ENCODE results near the gene TMEM117. TPM values are rescaled to one million over a fixed set of nuclear protein-coding genes. Genes with fewer than 3 reads are reported as not detected.

TMEM117 gene
- total RNA-seq, 1 donor, result 22.4 TPM

DNA sequence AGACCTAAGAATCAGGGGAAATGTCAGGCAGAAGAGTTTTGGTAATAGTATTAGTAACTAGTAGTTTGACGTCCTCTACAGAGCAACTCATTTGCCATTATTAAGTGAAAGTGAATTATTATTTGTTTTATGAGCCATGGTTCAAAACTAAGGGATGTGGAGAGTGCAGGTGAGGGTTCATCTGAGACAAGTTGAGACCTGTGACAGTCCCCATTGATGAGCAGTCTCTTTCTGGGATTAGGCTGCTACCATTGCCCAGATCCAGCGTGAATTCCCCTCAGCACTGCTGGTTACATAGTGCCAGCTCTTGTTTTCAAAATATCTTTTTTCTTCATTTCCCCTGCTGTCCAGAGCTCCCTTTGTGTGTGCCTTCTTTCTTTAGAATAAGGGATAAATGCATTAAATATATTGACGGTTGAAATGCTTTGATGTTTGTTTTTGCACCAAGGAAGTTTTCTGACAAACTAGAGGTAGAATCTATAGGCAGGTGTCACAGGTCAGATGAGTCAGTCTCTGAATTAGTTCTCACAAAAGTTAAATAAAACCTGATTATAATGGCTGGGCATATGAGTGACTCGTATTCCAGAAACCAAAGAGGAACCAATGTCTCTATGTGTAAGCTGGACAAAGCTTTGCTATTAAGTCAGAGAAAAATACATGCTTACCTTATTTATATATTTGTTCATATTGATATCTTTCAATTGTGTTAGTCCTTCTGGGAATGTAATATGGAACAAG is 381.4 kb downstream of the TMEM117 start:
- no peak overlapping the region for H3K27ac ChIP-seq (ENCODE audit: low read depth, low read length)
- H3K4me1 ChIP-seq (ENCODE audit: insufficient read depth, low read length), result no peaks in the 10 kb centered on the region
- H3K9me3 ChIP-seq (ENCODE audit: low read depth, low read length), result no peaks in the 10 kb centered on the region
- no peak overlapping the region for H2AFZ ChIP-seq (ENCODE audit: low read length)
- no peaks in the 10 kb centered on the region for H4K20me1 ChIP-seq (ENCODE audit: insufficient read depth, low read length)
- no peaks in the 10 kb centered on the region for H3K36me3 ChIP-seq (ENCODE audit: insufficient read depth, low read length)
- no peaks in the 10 kb centered on the region for H3K79me2 ChIP-seq (ENCODE audit: insufficient read depth, low read length)
- TF ChIP-seq, protein P1, sequence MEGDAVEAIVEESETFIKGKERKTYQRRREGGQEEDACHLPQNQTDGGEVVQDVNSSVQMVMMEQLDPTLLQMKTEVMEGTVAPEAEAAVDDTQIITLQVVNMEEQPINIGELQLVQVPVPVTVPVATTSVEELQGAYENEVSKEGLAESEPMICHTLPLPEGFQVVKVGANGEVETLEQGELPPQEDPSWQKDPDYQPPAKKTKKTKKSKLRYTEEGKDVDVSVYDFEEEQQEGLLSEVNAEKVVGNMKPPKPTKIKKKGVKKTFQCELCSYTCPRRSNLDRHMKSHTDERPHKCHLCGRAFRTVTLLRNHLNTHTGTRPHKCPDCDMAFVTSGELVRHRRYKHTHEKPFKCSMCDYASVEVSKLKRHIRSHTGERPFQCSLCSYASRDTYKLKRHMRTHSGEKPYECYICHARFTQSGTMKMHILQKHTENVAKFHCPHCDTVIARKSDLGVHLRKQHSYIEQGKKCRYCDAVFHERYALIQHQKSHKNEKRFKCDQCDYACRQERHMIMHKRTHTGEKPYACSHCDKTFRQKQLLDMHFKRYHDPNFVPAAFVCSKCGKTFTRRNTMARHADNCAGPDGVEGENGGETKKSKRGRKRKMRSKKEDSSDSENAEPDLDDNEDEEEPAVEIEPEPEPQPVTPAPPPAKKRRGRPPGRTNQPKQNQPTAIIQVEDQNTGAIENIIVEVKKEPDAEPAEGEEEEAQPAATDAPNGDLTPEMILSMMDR (IDR thresholded peaks at IDR 0.05; ENCODE audit: extremely low read depth, low read depth, low read length), result no peak
- H3K4me2 ChIP-seq (ENCODE audit: insufficient read depth, low read length), result no peak overlapping the region
- H3K4me3 ChIP-seq (ENCODE audit: insufficient read depth, low read length), result no peak overlapping the region
- no peaks in the 10 kb centered on the region for H3K27me3 ChIP-seq (ENCODE audit: insufficient read depth, low read length)
- no peak for DNase-seq (ENCODE audit: insufficient read length, low spot score, missing footprints)

DNA sequence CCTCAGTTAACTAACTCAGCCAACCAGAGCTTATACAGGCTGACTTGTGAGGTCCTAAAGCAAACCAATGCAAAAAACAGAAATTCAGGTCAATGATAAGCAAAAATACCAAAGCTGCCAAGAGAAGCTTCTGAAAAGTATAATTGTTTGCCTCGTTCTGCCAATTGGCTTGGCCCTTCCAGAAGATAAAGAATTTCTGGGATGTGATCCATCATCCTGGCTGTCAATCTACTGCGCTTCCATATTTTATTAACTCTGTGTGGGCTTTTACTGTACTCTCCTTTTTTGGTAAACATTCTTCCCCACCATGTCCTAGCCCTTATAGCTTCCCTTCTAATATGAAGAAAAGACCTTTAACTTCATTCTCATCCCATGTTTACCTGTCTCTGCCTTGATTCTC is 387.9 kb downstream of the TMEM117 start:
- no peaks in the 10 kb centered on the region for H3K4me1 ChIP-seq (ENCODE audit: insufficient read depth, low read length)
- no peak overlapping the region for H3K4me3 ChIP-seq (ENCODE audit: insufficient read depth, low read length)
- H3K36me3 ChIP-seq (ENCODE audit: insufficient read depth, low read length), result no peaks in the 10 kb centered on the region
- H3K9me3 ChIP-seq (ENCODE audit: low read depth, low read length), result no peaks in the 10 kb centered on the region
- H3K27ac ChIP-seq (ENCODE audit: low read depth, low read length), result no peak overlapping the region
- no peak for DNase-seq (ENCODE audit: insufficient read length, low spot score, missing footprints)
- no peaks in the 10 kb centered on the region for H3K27me3 ChIP-seq (ENCODE audit: insufficient read depth, low read length)
- H2AFZ ChIP-seq (ENCODE audit: low read length), result no peak overlapping the region
- no peaks in the 10 kb centered on the region for H3K79me2 ChIP-seq (ENCODE audit: insufficient read depth, low read length)
- TF ChIP-seq, protein P1 (IDR thresholded peaks at IDR 0.05; ENCODE audit: extremely low read depth, low read depth, low read length), result no peak
- no peaks in the 10 kb centered on the region for H4K20me1 ChIP-seq (ENCODE audit: insufficient read depth, low read length)
- no peak overlapping the region for H3K4me2 ChIP-seq (ENCODE audit: insufficient read depth, low read length)

DNA sequence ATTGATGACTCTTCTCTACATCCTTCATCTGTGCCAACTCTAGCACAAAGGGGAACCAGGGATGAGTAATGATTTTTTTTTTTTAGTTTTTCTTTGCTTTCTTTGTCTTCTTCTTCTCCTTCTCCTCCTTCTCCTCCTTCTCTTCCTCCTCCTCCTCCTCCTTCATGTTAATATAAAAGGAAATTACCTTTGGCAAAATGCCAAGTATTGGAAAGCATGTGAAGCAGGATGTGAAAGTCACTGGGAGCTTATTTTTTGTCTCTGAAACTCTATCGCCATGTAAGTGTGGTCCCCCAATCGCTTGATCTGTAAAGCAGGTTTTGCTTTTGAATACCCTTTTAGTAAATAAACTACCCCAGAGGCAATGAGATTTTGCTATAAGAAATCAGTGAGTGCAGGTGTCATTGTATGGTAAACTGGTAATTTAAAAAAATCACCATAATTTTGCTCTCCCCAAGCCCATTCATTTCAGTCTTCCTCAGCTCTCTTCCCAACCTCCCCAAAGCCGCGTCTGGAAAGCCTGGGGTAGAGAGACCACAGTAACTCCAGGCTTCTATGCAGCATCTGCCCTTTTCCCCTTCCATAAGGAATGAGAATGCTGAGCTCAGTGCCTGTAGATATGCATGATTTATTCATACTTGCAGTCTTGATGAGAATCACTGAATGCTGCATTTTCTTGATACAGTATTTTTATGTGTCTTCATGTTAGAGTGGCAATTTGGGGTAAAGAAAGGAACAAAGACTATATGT is 388.7 kb downstream of the TMEM117 start:
- Histone ChIP-seq H3K4me3 (ENCODE audit: insufficient read depth, low read length) (no peak overlapping the region), H3K9me3 (ENCODE audit: low read depth, low read length) (no peaks in the 10 kb centered on the region), H3K4me1 (ENCODE audit: insufficient read depth, low read length) (no peaks in the 10 kb centered on the region), H4K20me1 (ENCODE audit: insufficient read depth, low read length) (no peaks in the 10 kb centered on the region), H3K27me3 (ENCODE audit: insufficient read depth, low read length) (no peaks in the 10 kb centered on the region), H3K4me2 (ENCODE audit: insufficient read depth, low read length) (no peak overlapping the region), H3K36me3 (ENCODE audit: insufficient read depth, low read length) (no peaks in the 10 kb centered on the region), H3K27ac (ENCODE audit: low read depth, low read length) (no peak overlapping the region), H3K79me2 (ENCODE audit: insufficient read depth, low read length) (no peaks in the 10 kb centered on the region), H2AFZ (ENCODE audit: low read length) (no peak overlapping the region)
- no peak for DNase-seq (ENCODE audit: insufficient read length, low spot score, missing footprints)
- TF ChIP-seq, protein P1 (IDR thresholded peaks at IDR 0.05; ENCODE audit: extremely low read depth, low read depth, low read length), result no peak

DNA sequence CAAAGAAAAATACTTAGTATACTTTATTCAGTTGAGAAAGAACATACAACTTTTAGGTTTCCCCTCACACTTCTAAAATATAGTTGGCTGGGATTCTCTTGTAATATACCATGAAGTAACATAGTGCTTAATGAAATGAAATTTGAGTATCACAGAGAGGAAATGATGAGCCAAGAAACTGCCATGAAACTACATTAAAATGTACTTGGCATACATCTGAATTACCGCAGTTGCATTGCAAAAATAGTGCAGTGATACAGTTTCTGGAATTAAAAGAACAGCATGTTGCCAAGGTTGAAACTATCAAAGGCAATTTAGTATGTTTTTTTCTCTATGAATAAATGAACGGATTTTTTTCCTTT is 389.2 kb downstream of the TMEM117 start:
- Histone ChIP-seq H3K4me2 (ENCODE audit: insufficient read depth, low read length) (no peak overlapping the region), H3K36me3 (ENCODE audit: insufficient read depth, low read length) (no peaks in the 10 kb centered on the region), H3K79me2 (ENCODE audit: insufficient read depth, low read length) (no peaks in the 10 kb centered on the region), H3K4me1 (ENCODE audit: insufficient read depth, low read length) (no peaks in the 10 kb centered on the region), H3K27me3 (ENCODE audit: insufficient read depth, low read length) (no peaks in the 10 kb centered on the region), H2AFZ (ENCODE audit: low read length) (no peak overlapping the region), H3K27ac (ENCODE audit: low read depth, low read length) (no peak overlapping the region), H4K20me1 (ENCODE audit: insufficient read depth, low read length) (no peaks in the 10 kb centered on the region), H3K9me3 (ENCODE audit: low read depth, low read length) (no peaks in the 10 kb centered on the region), H3K4me3 (ENCODE audit: insufficient read depth, low read length) (no peak overlapping the region)
- TF ChIP-seq, protein P1 (IDR thresholded peaks at IDR 0.05; ENCODE audit: extremely low read depth, low read depth, low read length), result no peak
- DNase-seq (ENCODE audit: insufficient read length, low spot score, missing footprints), result no peak

Measured in osteoblast (primary cell).